ENCODE measurements around the gene ZMYM5.
A peak's percentile ranks its signal among the peaks of the same experiment; 100 is the strongest.
"Not testable (repeated sequence)": the region's sequence is repeated elsewhere in the genome, so short reads cannot be mapped to it uniquely, and the experiment has no call there.

The ZMYM5 gene

GRCh38 chr13:19863323-19864023 is at the start of gene ZMYM5:
Gene ZMYM5, minus strand, starts transcription at chr13:19863649. Its CDS starts 11,469 bp downstream, at chr13:19852180.
- DNase-seq (ENCODE audit: low spot score), result peak; percentile 100

- no peak for DNase-seq (ENCODE audit: low spot score)
Observed at GRCh38 chr13:19910336-19911072, 47.1 kb upstream of the ZMYM5 start.

- no peak for DNase-seq (ENCODE audit: low spot score)
Observed at GRCh38 chr13:19908350-19908986, 45.0 kb upstream of the ZMYM5 start.

GRCh38 chr13:19905487-19906195 is 42.2 kb upstream of the ZMYM5 start:
- DNase-seq (ENCODE audit: low spot score), result not testable (repeated sequence)

- no peak for DNase-seq (ENCODE audit: low spot score)
Observed at GRCh38 chr13:19890030-19890429, 26.6 kb upstream of the ZMYM5 start.

GRCh38 chr13:19888799-19889198 is 25.4 kb upstream of the ZMYM5 start:
- no peak for DNase-seq (ENCODE audit: low spot score)

GRCh38 chr13:19882231-19882630 is 18.8 kb upstream of the ZMYM5 start:
- DNase-seq (ENCODE audit: low spot score), result no peak

- no peak for DNase-seq (ENCODE audit: low spot score)
Observed at GRCh38 chr13:19881641-19882040, 18.2 kb upstream of the ZMYM5 start.

- peak; percentile 71 for DNase-seq (ENCODE audit: low spot score)
Observed at GRCh38 chr13:19864746-19865309, 1.4 kb upstream of the ZMYM5 start.

- peak; percentile 58 for DNase-seq (ENCODE audit: low spot score)
Observed at GRCh38 chr13:19864024-19864745, 736 bp upstream of the ZMYM5 start.

- peak; percentile 37 for DNase-seq (ENCODE audit: low spot score)
Observed at GRCh38 chr13:19862481-19863313, 752 bp downstream of the ZMYM5 start.

GRCh38 chr13:19861762-19862161 is 1.7 kb downstream of the ZMYM5 start:
- no peak for DNase-seq (ENCODE audit: low spot score)

- DNase-seq (ENCODE audit: low spot score), result no peak
Observed at GRCh38 chr13:19860884-19861655, 2.4 kb downstream of the ZMYM5 start.

GRCh38 chr13:19857637-19858036 is 5.8 kb downstream of the ZMYM5 start:
- DNase-seq (ENCODE audit: low spot score), result not testable (repeated sequence)

GRCh38 chr13:19852766-19853165 is 10.7 kb downstream of the ZMYM5 start:
- no peak for DNase-seq (ENCODE audit: low spot score)

GRCh38 chr13:19845758-19846157 is 17.7 kb downstream of the ZMYM5 start:
- DNase-seq (ENCODE audit: low spot score), result no peak

GRCh38 chr13:19838865-19839275 is 24.6 kb downstream of the ZMYM5 start:
- DNase-seq (ENCODE audit: low spot score), result no peak

- DNase-seq (ENCODE audit: low spot score), result no peak
Observed at GRCh38 chr13:19836472-19836871, 27.0 kb downstream of the ZMYM5 start.

GRCh38 chr13:19834704-19835103 is 28.7 kb downstream of the ZMYM5 start:
- DNase-seq (ENCODE audit: low spot score), result no peak

GRCh38 chr13:19822673-19823072 is 40.8 kb downstream of the ZMYM5 start:
- no peak for DNase-seq (ENCODE audit: low spot score)

Data from Ammon's horn (tissue), 1 donor.